ENCODE results near the gene BBOX1. TPM values are rescaled to one million over a fixed set of nuclear protein-coding genes. Genes with fewer than 3 reads are reported as not detected.

The BBOX1 gene
- total RNA-seq, 1 donor, result not detected

DNA sequence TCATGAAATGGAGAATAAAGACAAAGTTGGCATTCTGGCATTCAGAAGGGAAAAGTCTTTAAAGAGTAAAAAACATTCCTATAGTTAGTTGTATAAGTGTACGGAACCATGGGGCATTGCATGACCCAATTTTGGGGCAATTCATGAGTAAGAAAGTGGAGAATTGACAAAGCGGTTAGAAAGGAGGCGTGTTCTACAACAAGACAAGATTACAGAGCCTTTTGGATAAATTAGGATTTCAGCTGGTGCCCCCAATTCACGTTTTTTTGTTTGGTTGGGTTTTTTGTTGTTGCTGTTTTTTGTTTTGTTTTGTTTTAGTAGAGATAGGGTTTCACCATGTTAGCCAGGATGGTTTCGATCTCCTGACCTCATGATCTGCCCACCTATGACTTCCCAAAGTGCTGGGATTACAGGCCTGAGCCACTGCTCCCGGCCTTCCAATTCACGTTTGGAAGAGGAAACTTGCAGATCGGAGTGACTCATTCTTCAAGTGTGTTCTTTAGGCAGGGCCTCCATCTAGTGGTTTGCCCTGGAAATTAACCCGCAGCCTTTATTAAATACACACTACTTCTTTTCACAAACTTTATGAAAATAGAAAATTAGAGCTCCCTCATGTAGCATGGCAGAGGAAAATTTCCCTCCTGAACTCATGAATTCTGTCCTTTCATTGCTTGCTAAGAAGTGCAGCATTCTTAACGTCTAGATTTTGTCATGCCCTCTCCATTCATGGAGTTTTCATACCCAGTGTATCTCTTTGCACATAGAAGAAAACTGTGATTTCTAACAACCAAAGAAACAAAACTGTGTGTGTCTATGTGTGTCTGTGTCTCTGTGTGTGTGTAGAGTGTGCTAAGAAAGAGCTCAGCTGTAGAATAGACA lies 118.1 kb downstream of the BBOX1 start:
- TF ChIP-seq, protein P1, sequence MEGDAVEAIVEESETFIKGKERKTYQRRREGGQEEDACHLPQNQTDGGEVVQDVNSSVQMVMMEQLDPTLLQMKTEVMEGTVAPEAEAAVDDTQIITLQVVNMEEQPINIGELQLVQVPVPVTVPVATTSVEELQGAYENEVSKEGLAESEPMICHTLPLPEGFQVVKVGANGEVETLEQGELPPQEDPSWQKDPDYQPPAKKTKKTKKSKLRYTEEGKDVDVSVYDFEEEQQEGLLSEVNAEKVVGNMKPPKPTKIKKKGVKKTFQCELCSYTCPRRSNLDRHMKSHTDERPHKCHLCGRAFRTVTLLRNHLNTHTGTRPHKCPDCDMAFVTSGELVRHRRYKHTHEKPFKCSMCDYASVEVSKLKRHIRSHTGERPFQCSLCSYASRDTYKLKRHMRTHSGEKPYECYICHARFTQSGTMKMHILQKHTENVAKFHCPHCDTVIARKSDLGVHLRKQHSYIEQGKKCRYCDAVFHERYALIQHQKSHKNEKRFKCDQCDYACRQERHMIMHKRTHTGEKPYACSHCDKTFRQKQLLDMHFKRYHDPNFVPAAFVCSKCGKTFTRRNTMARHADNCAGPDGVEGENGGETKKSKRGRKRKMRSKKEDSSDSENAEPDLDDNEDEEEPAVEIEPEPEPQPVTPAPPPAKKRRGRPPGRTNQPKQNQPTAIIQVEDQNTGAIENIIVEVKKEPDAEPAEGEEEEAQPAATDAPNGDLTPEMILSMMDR (IDR thresholded peaks at IDR 0.05; ENCODE audit: insufficient read depth, low read depth, low read length), result peak; percentile 84
- DNase-seq (ENCODE audit: low read depth), result peak; percentile 84
- no peak overlapping the region for H3K4me3 ChIP-seq (ENCODE audit: low read depth, low read length)

DNA sequence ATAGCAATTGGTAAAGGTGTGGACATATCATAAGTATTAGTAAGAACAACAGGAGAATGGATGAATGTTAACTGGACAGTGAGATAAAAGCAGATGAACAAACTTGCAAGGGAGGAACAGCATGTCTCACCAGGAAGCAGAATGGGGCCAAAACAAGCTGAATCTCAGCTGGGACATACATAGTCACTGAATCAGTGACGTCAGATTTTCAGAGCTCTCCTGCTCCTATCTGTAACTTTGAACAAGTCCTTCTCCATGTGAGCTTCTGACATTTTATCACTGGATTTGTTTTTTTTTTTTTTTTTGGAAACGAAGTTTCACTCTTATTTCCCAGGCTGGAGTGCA lies 118.7 kb downstream of the BBOX1 start:
- no peak overlapping the region for H3K4me3 ChIP-seq (ENCODE audit: low read depth, low read length)
- TF ChIP-seq, protein P1 (IDR thresholded peaks at IDR 0.05; ENCODE audit: insufficient read depth, low read depth, low read length), result no peak
- DNase-seq (ENCODE audit: low read depth), result no peak

DNA sequence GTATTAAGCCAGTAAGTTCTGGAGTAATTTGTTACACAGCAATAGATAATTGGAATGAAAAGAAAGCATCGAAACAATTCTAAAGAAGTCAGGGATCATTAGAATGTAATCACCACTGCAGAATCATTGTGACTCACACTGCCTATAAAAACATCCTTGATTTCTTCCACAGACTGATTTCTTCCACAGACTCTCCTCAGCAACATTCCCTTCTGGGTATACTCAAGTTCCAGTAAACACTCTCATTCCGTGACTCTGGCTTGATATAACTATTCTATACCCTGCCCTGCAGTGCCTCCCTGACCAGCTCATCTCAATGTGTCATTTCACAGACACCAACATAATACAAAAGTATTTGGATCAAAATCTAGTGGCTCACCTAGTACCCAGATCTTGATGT lies 120.5 kb downstream of the BBOX1 start:
- TF ChIP-seq, protein P1 (IDR thresholded peaks at IDR 0.05; ENCODE audit: insufficient read depth, low read depth, low read length), result no peak
- no peak overlapping the region for H3K4me3 ChIP-seq (ENCODE audit: low read depth, low read length)
- peak; percentile 11 for DNase-seq (ENCODE audit: low read depth)

DNA sequence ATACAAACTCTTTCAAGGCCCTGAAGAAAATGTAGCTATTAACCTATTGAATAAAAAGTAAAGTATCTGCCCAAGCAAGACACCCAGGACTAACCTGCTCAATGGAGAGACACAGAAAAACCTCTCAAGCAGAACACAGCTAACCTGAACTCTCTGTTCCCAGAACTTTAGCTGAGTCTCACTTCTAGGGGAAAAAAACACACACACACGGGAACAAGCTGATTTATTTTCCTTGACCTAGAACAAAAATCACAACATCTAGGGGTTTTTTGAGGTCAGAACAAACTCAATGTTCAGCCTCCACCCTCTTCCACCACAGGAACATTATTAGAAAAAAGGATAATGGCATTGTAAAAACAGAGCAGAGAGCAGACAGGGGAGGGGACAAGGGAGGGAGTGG lies 121.6 kb downstream of the BBOX1 start:
- TF ChIP-seq, protein P1 (IDR thresholded peaks at IDR 0.05; ENCODE audit: insufficient read depth, low read depth, low read length), result no peak
- no peak overlapping the region for H3K4me3 ChIP-seq (ENCODE audit: low read depth, low read length)
- DNase-seq (ENCODE audit: low read depth), result no peak

DNA sequence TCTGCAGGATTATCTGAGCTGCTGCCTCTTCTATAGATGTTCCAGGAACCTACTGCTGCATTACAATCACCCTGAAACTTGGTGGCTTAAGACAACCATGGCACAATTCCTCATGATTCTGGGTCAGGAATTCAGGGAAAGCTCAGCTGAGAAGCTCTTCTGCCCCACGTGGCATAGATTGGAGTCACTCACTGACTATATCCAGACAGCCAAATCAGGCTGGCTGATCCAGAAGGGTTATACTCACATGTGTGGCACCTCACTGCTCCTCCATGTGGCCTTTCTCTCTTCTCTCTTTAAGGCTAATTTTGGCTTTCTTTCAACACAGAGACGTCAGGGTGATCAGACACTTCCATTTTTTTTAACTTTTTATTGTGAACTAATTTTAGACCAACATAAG lies 125.5 kb downstream of the BBOX1 start:
- H3K4me3 ChIP-seq (ENCODE audit: low read depth, low read length), result no peak overlapping the region
- TF ChIP-seq, protein P1 (IDR thresholded peaks at IDR 0.05; ENCODE audit: insufficient read depth, low read depth, low read length), result no peak
- no peak for DNase-seq (ENCODE audit: low read depth)

DNA sequence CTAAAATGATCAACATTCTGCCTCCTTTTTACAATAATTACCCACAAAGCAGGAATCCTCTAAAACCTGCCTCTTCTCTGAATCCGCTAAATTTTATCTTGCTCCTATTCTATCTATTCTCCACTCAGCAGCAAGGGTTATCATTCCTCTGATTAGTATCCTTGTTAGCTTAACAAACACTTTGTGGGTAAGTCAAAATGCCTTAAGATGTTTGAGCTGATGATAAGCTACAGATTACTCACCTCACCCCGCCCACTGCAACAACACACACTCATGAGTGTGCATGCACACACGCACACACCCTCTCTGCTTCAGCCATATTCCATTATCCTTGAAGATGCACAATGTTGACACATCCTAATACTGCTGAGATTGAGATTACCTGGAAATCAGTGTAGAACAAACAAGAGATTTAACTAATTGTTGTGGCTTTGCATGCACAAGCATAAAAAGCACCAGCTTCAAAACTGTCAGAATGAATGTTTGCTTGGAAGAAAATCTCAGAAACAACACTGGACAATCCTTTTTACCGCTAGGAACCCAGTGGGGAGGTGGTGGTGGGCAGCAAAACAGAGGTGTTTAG lies 130.9 kb downstream of the BBOX1 start:
- DNase-seq (ENCODE audit: low read depth), result no peak
- TF ChIP-seq, protein P1 (IDR thresholded peaks at IDR 0.05; ENCODE audit: insufficient read depth, low read depth, low read length), result no peak
- H3K4me3 ChIP-seq (ENCODE audit: low read depth, low read length), result no peak overlapping the region

Data from fibroblast of villous mesenchyme (primary cell).